NCI-H1105 (cell line): ENCODE data around the gene RAN.
A peak's percentile ranks its signal among the peaks of the same experiment; 100 is the strongest.
"Not testable (repeated sequence)": the region's sequence is repeated elsewhere in the genome, so short reads cannot be mapped to it uniquely, and the experiment has no call there.

Source experiments
- DNase-seq: peaks from one replicate; lab custom pipeline; 2025; lab: John Stamatoyannopoulos, UW

Gene RAN

GRCh38 chr12:130871286-130872178 is at the start of gene RAN:
Gene RAN, plus strand, starts transcription at chr12:130872066. Its CDS starts 528 bp downstream, at chr12:130872594.
- peak; percentile 85 for DNase-seq

DNA sequence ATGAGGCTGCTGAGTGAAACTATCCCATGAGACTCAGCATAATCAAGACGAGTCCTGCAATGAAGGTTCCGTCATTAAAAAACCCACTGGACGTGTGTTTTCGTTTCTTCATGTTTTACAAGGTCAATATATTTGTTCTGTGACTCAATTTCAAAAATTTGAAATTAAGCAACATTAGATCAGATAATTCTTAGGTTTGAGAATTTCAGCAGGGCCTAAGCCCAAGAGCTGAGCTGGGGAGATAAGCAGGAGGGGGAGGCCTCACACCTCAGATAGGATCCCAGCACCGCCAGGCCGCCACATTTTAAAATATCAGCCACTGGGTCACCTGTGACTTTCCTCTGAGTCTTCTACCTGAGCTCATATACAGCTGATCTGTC is 46.1 kb upstream of the RAN start:
- no peak for DNase-seq

GRCh38 chr12:130826151-130826801 is 45.6 kb upstream of the RAN start:
- no peak for DNase-seq

GRCh38 chr12:130827432-130827831 is 44.4 kb upstream of the RAN start:
- no peak for DNase-seq

GRCh38 chr12:130828895-130829294 is 43.0 kb upstream of the RAN start:
- DNase-seq = no peak

GRCh38 chr12:130829391-130830245 is 42.2 kb upstream of the RAN start:
- DNase-seq = no peak

GRCh38 chr12:130830246-130830551 is 41.7 kb upstream of the RAN start:
- no peak for DNase-seq

DNA sequence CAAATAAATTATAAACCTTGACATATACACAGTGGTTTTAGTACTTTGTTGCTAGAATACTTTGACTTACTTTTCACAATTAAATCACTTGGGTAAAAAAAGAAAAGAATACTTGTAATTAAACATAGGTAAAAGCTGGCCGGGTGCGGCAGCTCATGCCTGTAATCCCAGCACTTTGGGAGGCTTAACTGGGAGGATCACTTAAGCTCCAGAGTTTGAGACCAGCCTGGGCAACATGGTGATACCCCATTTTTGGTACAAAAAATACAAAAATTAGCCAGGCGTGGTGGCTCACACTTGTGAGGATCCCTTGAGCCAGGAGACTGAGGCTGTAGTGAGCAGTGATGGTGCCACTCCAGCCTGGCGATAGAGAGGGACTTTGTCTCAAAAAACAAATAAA is 40.6 kb upstream of the RAN start:
- no peak for DNase-seq

GRCh38 chr12:130831876-130832405 is 39.9 kb upstream of the RAN start:
- no peak for DNase-seq

GRCh38 chr12:130832561-130833209 is 39.2 kb upstream of the RAN start:
- DNase-seq = no peak

DNA sequence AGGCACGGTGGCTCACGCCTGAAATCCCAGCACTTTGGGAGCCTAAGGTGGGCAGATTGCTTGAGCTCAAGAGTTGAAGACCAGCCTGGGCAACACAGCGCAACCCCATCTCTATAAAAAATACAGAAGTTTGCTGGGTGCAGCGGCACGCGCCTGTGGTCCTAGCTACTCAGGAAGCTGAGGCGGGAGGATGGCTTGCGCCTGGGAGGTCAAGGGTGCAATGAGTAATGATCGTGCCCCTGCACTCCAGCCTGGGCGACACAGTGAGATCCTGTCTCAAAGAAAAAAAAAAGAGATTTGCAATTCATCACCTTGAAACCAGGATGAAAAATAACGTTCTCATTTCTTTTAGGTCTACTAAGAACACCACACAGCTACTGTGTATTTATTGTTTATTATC is 36.9 kb upstream of the RAN start:
- no peak for DNase-seq

DNA sequence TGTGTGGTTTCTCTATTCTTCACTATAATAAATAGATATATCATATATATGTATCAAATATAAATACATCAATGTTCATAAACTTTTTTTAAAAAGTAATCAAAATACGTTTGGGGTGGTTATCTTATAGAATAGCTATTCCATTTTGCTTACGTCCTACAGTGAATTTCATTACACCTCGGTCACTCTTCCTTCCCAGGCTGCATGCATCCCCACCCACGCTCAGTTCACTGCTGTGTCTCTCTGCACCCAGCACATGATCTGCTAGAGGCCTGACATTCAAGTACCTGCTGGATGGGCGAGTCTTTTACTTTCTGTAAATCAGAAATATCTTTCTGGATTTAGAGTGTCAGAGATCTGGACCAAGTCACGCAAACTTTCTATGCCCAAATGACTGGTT is 36.4 kb upstream of the RAN start:
- DNase-seq = no peak

GRCh38 chr12:130838284-130838950 is 33.4 kb upstream of the RAN start:
- DNase-seq = peak; percentile 33

DNA sequence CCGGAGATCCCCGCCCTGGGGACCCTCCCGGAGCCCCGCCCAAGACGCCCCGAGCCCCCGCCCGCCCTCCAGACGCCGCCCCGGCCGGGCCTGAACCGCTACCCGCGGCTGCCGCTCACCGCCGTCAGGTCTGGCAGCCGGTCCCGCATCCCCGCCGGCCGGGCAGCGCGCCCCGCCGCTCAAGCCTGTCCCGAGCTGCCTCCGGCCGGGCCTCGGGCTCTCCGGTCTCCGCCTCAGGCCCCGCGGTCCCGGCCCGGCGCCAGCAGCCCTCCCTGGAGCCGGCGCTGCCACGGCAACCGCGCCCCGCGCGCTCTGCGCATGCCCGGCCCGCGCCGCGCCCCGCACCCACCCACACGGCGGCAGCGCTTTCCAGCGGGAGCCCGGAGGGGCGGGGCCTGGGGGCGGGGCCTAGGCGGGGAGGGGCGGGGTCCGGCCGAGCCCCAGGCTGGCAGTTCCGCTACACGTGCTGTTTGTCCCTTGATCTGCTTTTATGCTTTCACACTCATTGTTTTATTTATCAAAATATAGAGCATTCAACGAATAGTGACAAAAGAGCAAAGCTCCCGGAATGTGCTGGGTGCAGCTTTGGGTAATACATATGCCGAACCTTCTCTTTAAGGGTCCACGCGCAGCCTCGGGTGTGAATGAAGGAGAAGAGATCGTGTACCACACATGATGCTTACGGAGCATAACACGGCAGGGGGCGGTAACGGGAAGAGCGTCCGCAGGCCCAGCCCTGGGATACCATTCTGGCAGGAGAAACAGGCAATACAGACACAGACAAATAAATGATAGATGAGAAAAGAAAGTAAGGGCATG is 32.7 kb upstream of the RAN start, which contains the start of gene STX2:
STX2 (minus strand) TSS at position 300 of the 819 bp plus-strand sequence; CDS start at position 149, 151 bp downstream.
- peak; percentile 66 for DNase-seq

DNA sequence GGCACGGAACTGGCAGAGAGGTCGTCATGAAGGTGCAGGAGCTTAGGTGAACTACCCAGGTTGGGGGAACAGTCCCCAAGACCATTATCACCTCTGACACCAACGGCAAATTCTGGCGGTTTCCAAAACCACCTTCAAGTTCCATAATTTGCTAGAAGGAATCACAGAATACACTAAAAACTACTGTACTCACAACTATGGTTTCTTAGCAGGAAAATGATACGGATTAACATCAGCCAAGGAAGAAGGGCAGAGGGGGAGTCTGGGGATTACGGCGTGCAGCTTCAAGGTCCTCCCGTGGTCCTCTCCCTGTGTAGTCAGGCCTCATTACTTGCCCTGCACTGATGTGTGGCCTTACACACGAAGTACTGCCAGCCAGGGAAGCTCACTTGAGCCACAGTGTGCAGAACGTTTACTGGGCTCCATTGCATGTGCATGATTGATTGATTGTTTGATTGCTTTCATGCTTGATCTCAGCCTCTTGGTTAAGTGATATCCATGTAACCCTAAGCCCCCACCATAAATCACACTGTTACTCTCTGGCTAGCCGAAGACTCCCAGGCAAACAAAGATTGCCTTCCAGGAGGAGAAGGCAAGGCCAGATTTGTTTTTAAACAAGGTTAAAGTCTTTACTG is 32.0 kb upstream of the RAN start:
- DNase-seq = no peak

DNA sequence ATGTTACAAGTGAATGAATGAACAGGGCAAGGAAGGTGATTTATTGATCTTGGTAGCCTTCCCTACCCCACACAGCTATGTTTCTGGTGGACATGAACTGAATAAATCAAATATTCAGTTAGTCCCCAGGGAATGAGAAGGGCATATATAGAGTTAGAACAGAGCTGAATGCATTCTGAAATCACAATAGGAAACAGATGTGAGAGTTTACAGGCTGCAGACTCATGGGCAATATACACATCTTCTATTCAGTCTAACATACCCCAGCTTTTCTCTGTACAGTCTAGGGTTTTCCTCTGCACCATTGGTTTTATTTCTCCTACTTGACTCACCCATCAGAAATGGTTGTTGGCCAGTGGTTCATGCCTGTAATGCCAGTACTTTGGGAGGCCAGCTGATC is 25.5 kb upstream of the RAN start:
- DNase-seq = no peak

- DNase-seq = no peak
Observed at GRCh38 chr12:130847112-130847511, 24.8 kb upstream of the RAN start.

- DNase-seq = not testable (repeated sequence)
Observed at GRCh38 chr12:130848105-130848504, 23.8 kb upstream of the RAN start.

GRCh38 chr12:130848785-130849305 is 23.0 kb upstream of the RAN start:
- DNase-seq = not testable (repeated sequence)
